A549 treated with Hydrocortisone at 1 μM for 4 hours (cell line): ENCODE results near the gene GPR39. TPM values are rescaled to one million over a fixed set of nuclear protein-coding genes. Genes with fewer than 3 reads are reported as not detected.

ENCODE experiments used
- total RNA-seq: library from RNA; stranded (reverse); fragments of 200-300 nt; extraction: Qiagen RNA extraction; gene quantifications from 5 replicates; pipeline ENCODE4 v1.2.3, GENCODE V29; 2022

GPR39 gene
- total RNA-seq, result 6.8 to 7.6 TPM (median 7.0 TPM) in 5 replicates

DNA sequence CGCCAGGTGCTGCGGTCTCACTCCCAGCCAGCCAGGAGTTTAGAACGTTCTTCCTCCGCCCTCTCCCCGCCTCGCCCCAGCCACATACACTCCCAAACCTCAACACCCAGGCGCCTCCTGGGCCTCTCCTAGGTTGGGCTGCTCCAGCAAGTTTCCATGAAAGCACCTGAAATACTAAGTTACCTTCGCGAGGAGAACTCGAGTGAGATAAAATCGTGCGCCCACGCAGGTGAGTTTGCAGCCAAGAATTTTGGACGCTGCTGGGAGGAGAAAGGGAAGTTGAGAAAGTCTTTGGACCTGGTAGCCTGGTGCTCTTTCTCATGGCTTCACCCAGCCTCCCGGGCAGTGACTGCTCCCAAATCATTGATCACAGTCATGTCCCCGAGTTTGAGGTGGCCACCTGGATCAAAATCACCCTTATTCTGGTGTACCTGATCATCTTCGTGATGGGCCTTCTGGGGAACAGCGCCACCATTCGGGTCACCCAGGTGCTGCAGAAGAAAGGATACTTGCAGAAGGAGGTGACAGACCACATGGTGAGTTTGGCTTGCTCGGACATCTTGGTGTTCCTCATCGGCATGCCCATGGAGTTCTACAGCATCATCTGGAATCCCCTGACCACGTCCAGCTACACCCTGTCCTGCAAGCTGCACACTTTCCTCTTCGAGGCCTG, at the start of gene GPR39:
Gene GPR39, plus strand, starts transcription at position 83 of the 673 bp plus-strand sequence.

DNA sequence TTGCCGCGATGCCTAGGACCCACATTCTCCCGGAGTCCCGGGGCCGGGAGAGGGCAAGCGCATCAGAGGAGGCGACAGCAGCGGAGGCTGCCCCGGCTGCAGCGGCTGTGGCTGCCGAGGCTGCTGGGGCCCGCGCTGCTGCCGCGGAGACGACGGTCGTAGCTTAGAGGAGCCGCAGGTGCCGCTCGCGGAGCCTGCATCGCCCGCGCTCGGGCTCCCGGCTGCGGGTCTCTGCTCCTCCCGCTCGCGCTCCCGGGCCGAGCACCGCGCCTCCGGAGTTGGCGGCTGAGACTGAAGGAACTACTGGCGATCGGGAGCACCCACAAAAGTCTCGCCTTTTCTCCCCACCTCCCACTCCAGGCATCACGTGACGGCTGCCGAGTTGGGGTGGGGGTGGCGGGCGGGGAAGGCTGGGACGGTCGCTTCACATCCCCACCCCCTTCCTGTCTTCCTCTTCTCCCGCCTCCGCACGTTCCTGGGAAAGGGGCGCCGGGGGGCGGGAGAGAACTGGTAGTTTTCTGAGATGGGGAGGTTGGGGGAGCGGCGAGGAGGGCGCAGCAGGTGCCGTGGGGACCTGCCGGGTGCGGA, 253.4 kb downstream of the GPR39 start, which contains the start of gene LYPD1:
Gene LYPD1, minus strand, starts transcription at position 298 of the 588 bp plus-strand sequence. Its CDS starts 273 bp downstream, at position 25.

